Kidney (tissue), 14 donors: ENCODE measurements around the gene RBMX. TPM values are rescaled to one million over a fixed set of nuclear protein-coding genes. Genes with fewer than 3 reads are reported as not detected.

Experiments
- DNase-seq, 5 donors: peaks; one replicate each; pipeline ENCODE4 v3.0.0-alpha.2; 2013 to 2020
- FAIRE-seq: peaks from 2 replicates; lab custom pipeline; 2012; peaks lifted over from hg19 to GRCh38; lab: Jason Lieb, UNC
- H3K27ac ChIP-seq, 2 donors: one replicate each; pipeline ENCODE4 v1.7.0; 2013; ENCODE audit warnings: low read depth in 2 of 2, low read length in 2 of 2, inconsistent platforms in 1 of 2
- H3K27me3 ChIP-seq: one replicate; pipeline ENCODE4 v1.7.1; 2013; ENCODE audit warnings: low read length, inconsistent platforms; ENCODE audit not compliant: control insufficient read depth, insufficient read depth
- H3K36me3 ChIP-seq, 3 donors: one replicate each; pipeline versions ENCODE4 v1.7.0 to v1.7.1; 2013; ENCODE audit warnings: low read length in 3 of 3, control low read depth in 1 of 3, inconsistent platforms in 1 of 3; ENCODE audit not compliant: insufficient read depth in 3 of 3, control insufficient read depth in 2 of 3
- H3K4me1 ChIP-seq, 3 donors: one replicate each; pipeline versions ENCODE4 v1.7.0 to v1.7.1; 2013; ENCODE audit warnings: low read length in 3 of 3, inconsistent platforms in 1 of 3, low read depth in 1 of 3; ENCODE audit not compliant: control insufficient read depth in 2 of 3, insufficient read depth in 2 of 3
- H3K4me3 ChIP-seq, 3 donors: one replicate each; pipeline versions ENCODE4 v1.7.0 to v1.8.1; 2013; ENCODE audit warnings: low read length in 3 of 3, control low read depth in 1 of 3, inconsistent platforms in 1 of 3
- H3K9ac ChIP-seq, 3 donors: one replicate each; pipeline versions ENCODE4 v1.7.0 to v1.7.1; 2013; ENCODE audit warnings: low read length in 3 of 3, control low read depth in 1 of 3, inconsistent platforms in 1 of 3
- H3K9me3 ChIP-seq, 3 donors: one replicate each; pipeline versions ENCODE4 v1.7.0 to v1.7.1; 2013; ENCODE audit warnings: low read length in 3 of 3, control low read depth in 1 of 3, inconsistent platforms in 1 of 3; ENCODE audit not compliant: control insufficient read depth in 2 of 3, insufficient read depth in 1 of 3
- CTCF ChIP-seq: IDR thresholded peaks from 3 replicates; pipeline ENCODE4 v1.5.1; 2012; ENCODE audit warnings: mild to moderate bottlenecking, moderate library complexity, borderline replicate concordance; ENCODE audit not compliant: insufficient read depth; ENCODE audit errors: extremely low read depth
- intact Hi-C: fragments of 100-400 bp; cut with DNase I; formaldehyde crosslinking; loops from one replicate; pipeline ENCODE4 v1.11.1; 2022
- polyA plus RNA-seq: library from polyadenylated mRNA; stranded (reverse); fragments of 350-450 nt; fragmentation: Illumina TruSeq; extraction: RNeasy Lipid Tissue Mini Kit (QIAGEN cat#74804); gene quantifications from one replicate; pipeline ENCODE4 v1.2.3, GENCODE V29; 2014; ENCODE audit warnings: low read depth, low replicate concordance; ENCODE audit not compliant: insufficient read depth
- total RNA-seq: library from RNA; stranded (reverse); fragmentation: NEBNext Ultra II Directional; extraction: Animal tissue kit (Norgen Biotek cat#: 25700); gene quantifications from one replicate; pipeline ENCODE4 v1.2.1, GENCODE V29; 2021
- donor health status: control.
- donor health status: control.
- donor health status: control.
- donor health status: control.
- donor health status: control.
- donor health status: DM: yes; HTN: yes; CAD: no.
- donor health status: Normal renal cell carcinoma (clear cell type).

The RBMX gene
- total and polyA plus RNA-seq, 2 donors from 2014 or later = 95.0 to 143 TPM

GRCh38 chrX:136861877-136862276 lies 18.6 kb downstream of the RBMX start:
- no peaks in the 10 kb centered on the region for H3K9me3 ChIP-seq
- no peaks in the 10 kb centered on the region for H3K27me3 ChIP-seq
- no peaks in the 10 kb centered on the region for H3K4me1 ChIP-seq
- TF ChIP-seq CTCF = no peak
- no peak overlapping the region for H3K9ac ChIP-seq
- DNase-seq (no peak), FAIRE-seq (no peak)
- intact Hi-C loops = no loop called here
- no peak overlapping the region for H3K27ac ChIP-seq
- H3K4me3 ChIP-seq = no peak overlapping the region
- peaks cover 0 to 2% (median 0%) of the 10 kb centered on the region in 3 donors for H3K36me3 ChIP-seq

- no peak for DNase-seq
- FAIRE-seq = no peak
- no peak for TF ChIP-seq CTCF
- no peak overlapping the region for H3K4me3 ChIP-seq
- no peaks in the 10 kb centered on the region for H3K4me1 ChIP-seq
- H3K27ac ChIP-seq = no peak overlapping the region
- H3K36me3 ChIP-seq = peaks cover 0 to 3% (median 2%) of the 10 kb centered on the region in 3 donors
- H3K27me3 ChIP-seq = no peaks in the 10 kb centered on the region
- intact Hi-C loops = no loop called here
- H3K9ac ChIP-seq = no peak overlapping the region
- H3K9me3 ChIP-seq = no peaks in the 10 kb centered on the region
Observed at GRCh38 chrX:136858007-136858756, 22.3 kb downstream of the RBMX start.

GRCh38 chrX:136856551-136856950 lies 24.0 kb downstream of the RBMX start:
- no peak for FAIRE-seq
- H3K4me3 ChIP-seq = no peak overlapping the region
- no peak overlapping the region for H3K9ac ChIP-seq
- H3K9me3 ChIP-seq = no peaks in the 10 kb centered on the region
- H3K27ac ChIP-seq = no peak overlapping the region
- H3K27me3 ChIP-seq = no peaks in the 10 kb centered on the region
- TF ChIP-seq CTCF = no peak
- peaks cover 0 to 3% (median 2%) of the 10 kb centered on the region in 3 donors for H3K36me3 ChIP-seq
- no peaks in the 10 kb centered on the region for H3K4me1 ChIP-seq
- intact Hi-C loops = no loop called here
- no peak for DNase-seq
